AG04449 (cell line): ENCODE measurements around the gene PTK6.
"Not testable (repeated sequence)": the region's sequence is repeated elsewhere in the genome, so short reads cannot be mapped to it uniquely, and the experiment has no call there.

Source experiments
- CTCF ChIA-PET: fragments of 350-600 bp; formaldehyde crosslinking; extraction: SDS; loops from one replicate; lab custom pipeline; 2021; ENCODE audit warnings: antibody characterized with exemption; lab: Yijun Ruan, JAX
- POLR2A ChIA-PET: fragments of 400-600, 350-600 bp; formaldehyde crosslinking; extraction: SDS; loops from one replicate; lab custom pipeline; 2020; ENCODE audit warnings: antibody characterized with exemption, inconsistent platforms; lab: Yijun Ruan, JAX
- DNase-seq: peaks from one replicate; pipeline ENCODE4 v3.0.0-alpha.2; 2010; ENCODE audit warnings: low read depth, low spot score
- H3K4me3 ChIP-seq: 2 replicates; pipeline ENCODE4 v1.5.1; 2011; ENCODE audit warnings: low read depth, mild to moderate bottlenecking, control low read depth, low read length
- TF ChIP-seq, protein P1 (sequence below): IDR thresholded peaks from one replicate; pipeline ENCODE4 v1.5.1; 2011; ENCODE audit warnings: mild to moderate bottlenecking, moderate library complexity, low read length, control low read depth, inconsistent platforms; ENCODE audit not compliant: insufficient read depth; ENCODE audit errors: missing control alignments

Gene PTK6

DNA sequence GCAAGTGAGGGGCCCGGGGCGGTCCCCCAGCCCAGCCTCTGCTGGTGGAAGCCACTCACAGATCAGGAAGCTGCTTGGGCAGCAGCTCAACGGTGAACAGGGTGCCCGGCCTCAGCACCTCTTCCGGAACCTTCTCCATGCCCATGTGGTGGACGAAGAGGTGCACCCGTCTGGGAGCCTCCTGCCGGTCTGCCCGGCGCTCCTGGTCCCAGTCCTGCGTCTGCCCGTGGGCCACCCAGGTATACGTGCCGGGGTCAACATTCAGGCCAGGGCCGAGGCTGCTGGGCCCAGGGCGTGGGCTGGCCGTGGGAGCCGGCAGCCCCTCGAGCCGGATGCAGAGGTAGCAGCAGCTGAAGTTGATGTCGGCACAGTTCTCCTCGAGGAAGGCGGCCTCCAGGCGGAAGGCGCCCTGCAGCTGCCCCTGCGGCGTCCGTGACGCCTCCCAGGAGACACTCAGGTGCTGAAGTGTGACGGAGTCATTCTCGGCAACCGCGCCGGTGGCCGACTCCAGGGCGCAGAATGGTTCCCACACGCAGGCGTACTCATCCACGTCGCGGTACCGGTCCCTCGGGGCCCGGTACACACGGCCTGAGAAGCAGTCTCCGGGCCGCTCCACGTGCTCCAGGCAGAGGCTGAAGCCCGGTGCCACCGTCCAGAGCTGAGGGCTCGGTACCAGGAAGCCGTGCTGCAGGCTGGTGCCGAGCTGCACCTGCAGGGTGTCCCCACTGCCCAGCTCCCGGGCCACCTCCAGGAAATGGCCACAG lies 25.5 kb upstream of the PTK6 start:
- ChIA-PET CTCF (no interaction called here), POLR2A (interaction anchor here (0.6 kb wide), 2 partner anchors 7 to 12 kb away, joined by 3 read pairs; no protein-coding TSS in a partner anchor)
- no peak overlapping the region for H3K4me3 ChIP-seq
- no peak for DNase-seq
- TF ChIP-seq, protein P1, sequence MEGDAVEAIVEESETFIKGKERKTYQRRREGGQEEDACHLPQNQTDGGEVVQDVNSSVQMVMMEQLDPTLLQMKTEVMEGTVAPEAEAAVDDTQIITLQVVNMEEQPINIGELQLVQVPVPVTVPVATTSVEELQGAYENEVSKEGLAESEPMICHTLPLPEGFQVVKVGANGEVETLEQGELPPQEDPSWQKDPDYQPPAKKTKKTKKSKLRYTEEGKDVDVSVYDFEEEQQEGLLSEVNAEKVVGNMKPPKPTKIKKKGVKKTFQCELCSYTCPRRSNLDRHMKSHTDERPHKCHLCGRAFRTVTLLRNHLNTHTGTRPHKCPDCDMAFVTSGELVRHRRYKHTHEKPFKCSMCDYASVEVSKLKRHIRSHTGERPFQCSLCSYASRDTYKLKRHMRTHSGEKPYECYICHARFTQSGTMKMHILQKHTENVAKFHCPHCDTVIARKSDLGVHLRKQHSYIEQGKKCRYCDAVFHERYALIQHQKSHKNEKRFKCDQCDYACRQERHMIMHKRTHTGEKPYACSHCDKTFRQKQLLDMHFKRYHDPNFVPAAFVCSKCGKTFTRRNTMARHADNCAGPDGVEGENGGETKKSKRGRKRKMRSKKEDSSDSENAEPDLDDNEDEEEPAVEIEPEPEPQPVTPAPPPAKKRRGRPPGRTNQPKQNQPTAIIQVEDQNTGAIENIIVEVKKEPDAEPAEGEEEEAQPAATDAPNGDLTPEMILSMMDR = no peak

GRCh38 chr20:63561624-63562396 lies 24.6 kb upstream of the PTK6 start:
- no peak overlapping the region for H3K4me3 ChIP-seq
- ChIA-PET POLR2A (interaction anchor here (0.6 kb wide), 1 partner anchor 13 kb away, joined by 3 read pairs; no protein-coding TSS in a partner anchor), CTCF (no interaction called here)
- TF ChIP-seq, protein P1 = no peak
- DNase-seq = no peak

GRCh38 chr20:63560856-63561609 lies 23.9 kb upstream of the PTK6 start:
- TF ChIP-seq, protein P1 = no peak
- ChIA-PET CTCF (no interaction called here), POLR2A (interaction anchor here (0.6 kb wide), 1 partner anchor 11 kb away, joined by 3 read pairs; no protein-coding TSS in a partner anchor)
- no peak overlapping the region for H3K4me3 ChIP-seq
- no peak for DNase-seq

GRCh38 chr20:63560333-63560805 lies 23.2 kb upstream of the PTK6 start:
- POLR2A ChIA-PET = interaction anchor here (0.6 kb wide), 1 partner anchor 12 kb away, joined by 3 read pairs; no protein-coding TSS in a partner anchor
- H3K4me3 ChIP-seq = no peak overlapping the region
- CTCF ChIA-PET = no interaction called here
- DNase-seq = no peak
- TF ChIP-seq, protein P1 = no peak

- CTCF ChIA-PET, DNase-seq, POLR2A ChIA-PET: not testable (repeated sequence)
These were observed 22.5 kb upstream of the PTK6 start for GRCh38 chr20:63559485-63560332.

GRCh38 chr20:63558804-63559484 lies 21.8 kb upstream of the PTK6 start:
- TF ChIP-seq, protein P1 = no peak
- no peak for DNase-seq
- ChIA-PET CTCF (no interaction called here), POLR2A (no interaction called here)
- H3K4me3 ChIP-seq = no peak overlapping the region

More at GRCh38 chr20:63559485-63560332, 22.5 kb upstream of the PTK6 start:
- not testable (repeated sequence) for H3K4me3 ChIP-seq
